CD14-positive monocyte (primary cell): Measurements from ENCODE around the gene NUMB. TPM values are rescaled to one million over a fixed set of nuclear protein-coding genes. Genes with fewer than 3 reads are reported as not detected.

ENCODE experiments used
- DNase-seq, 3 donors: peaks; one replicate each; pipeline ENCODE4 v3.0.0-alpha.2; 2011 to 2022
- H2AFZ ChIP-seq: 2 replicates; pipeline ENCODE4 v1.6.0; 2012; ENCODE audit warnings: mild to moderate bottlenecking, low read depth, low read length, inconsistent platforms; ENCODE audit not compliant: insufficient read depth, poor library complexity, severe bottlenecking
- H3K27ac ChIP-seq, 2 donors: 1 replicate in 1 of 2; 2 replicates in 1 of 2; pipeline ENCODE4 v1.5.1; 2012 to 2013; ENCODE audit warnings: low read length in 2 of 2, control low read depth in 1 of 2, inconsistent platforms in 1 of 2, low read depth in 1 of 2, mild to moderate bottlenecking in 1 of 2
- H3K27me3 ChIP-seq, 2 donors: one replicate each; pipeline versions ENCODE4 v1.6.0 to v1.6.1; 2011 to 2013; ENCODE audit warnings: low read length in 2 of 2; ENCODE audit not compliant: control insufficient read depth in 2 of 2, insufficient read depth in 2 of 2
- H3K36me3 ChIP-seq, 2 donors: replicated peaks in 1 of 2; 1 replicate in 1 of 2; 2 replicates in 1 of 2; pipeline versions ENCODE4 v1.5.1 to v1.6.1; 2012 to 2013; ENCODE audit warnings: low read length in 2 of 2, control low read depth in 1 of 2, inconsistent platforms in 1 of 2, mild to moderate bottlenecking in 1 of 2; ENCODE audit not compliant: insufficient read depth in 2 of 2, control insufficient read depth in 1 of 2
- H3K4me1 ChIP-seq, 2 donors: 1 replicate in 1 of 2; 2 replicates in 1 of 2; pipeline versions ENCODE4 v1.5.1 to v1.6.1; 2012 to 2013; ENCODE audit warnings: low read length in 2 of 2, control low read depth in 1 of 2, inconsistent platforms in 1 of 2, mild to moderate bottlenecking in 1 of 2, moderate library complexity in 1 of 2; ENCODE audit not compliant: insufficient read depth in 2 of 2, control insufficient read depth in 1 of 2
- H3K4me2 ChIP-seq: replicated peaks from 2 replicates; pipeline ENCODE3; 2012; ENCODE audit warnings: low read length, moderate library complexity, mild to moderate bottlenecking; ENCODE audit not compliant: poor library complexity, severe bottlenecking; ENCODE audit errors: extremely low read depth
- H3K4me3 ChIP-seq, 3 experiments: fragments of 200-600 bp in 1 of 3; sonication (generic) in 1 of 3; replicated peaks in 1 of 3; 1 replicate in 2 of 3; 2 replicates in 1 of 3; pipeline ENCODE4 v1.5.1; 2011 to 2013; ENCODE audit warnings: low read length in 3 of 3, mild to moderate bottlenecking in 3 of 3, control low read depth in 2 of 3, low read depth in 2 of 3, inconsistent platforms in 1 of 3, moderate library complexity in 1 of 3
- H3K79me2 ChIP-seq: 2 replicates; pipeline ENCODE4 v1.6.0; 2012; ENCODE audit warnings: mild to moderate bottlenecking, control low read depth, inconsistent platforms, low read length, moderate library complexity; ENCODE audit not compliant: insufficient read depth
- H3K9ac ChIP-seq: 2 replicates; pipeline ENCODE4 v1.6.0; 2017; ENCODE audit warnings: low read length, mild to moderate bottlenecking; ENCODE audit not compliant: insufficient read depth, poor library complexity, severe bottlenecking
- H3K9me3 ChIP-seq, 2 donors: replicated peaks in 1 of 2; 1 replicate in 1 of 2; 2 replicates in 1 of 2; pipeline versions ENCODE4 v1.5.1 to v1.6.1; 2012 to 2013; ENCODE audit warnings: low read length in 2 of 2, control low read depth in 1 of 2; ENCODE audit not compliant: control insufficient read depth in 1 of 2, insufficient read depth in 1 of 2
- H4K20me1 ChIP-seq: 2 replicates; pipeline ENCODE4 v1.6.0; 2012; ENCODE audit warnings: mild to moderate bottlenecking, low read length, control low read depth, moderate library complexity; ENCODE audit not compliant: insufficient read depth
- H3K27ac Mint-ChIP-seq, 7 donors: one replicate each; pipeline ENCODE4 v1.8.0; 2020; ENCODE audit warnings: mild to moderate bottlenecking in 7 of 7, mixed read lengths in 7 of 7, moderate library complexity in 6 of 7, inconsistent platforms in 2 of 7
- H3K27me3 Mint-ChIP-seq, 3 donors: one replicate each; pipeline ENCODE4 v1.8.0; 2021 to 2022; ENCODE audit warnings: low read depth in 3 of 3, mild to moderate bottlenecking in 3 of 3, mixed read lengths in 3 of 3, moderate library complexity in 3 of 3, inconsistent platforms in 1 of 3
- H3K36me3 Mint-ChIP-seq, 2 donors: one replicate each; pipeline ENCODE4 v1.8.0; 2020; ENCODE audit warnings: mixed read lengths in 2 of 2, inconsistent platforms in 1 of 2, mild to moderate bottlenecking in 1 of 2
- H3K4me1 Mint-ChIP-seq: one replicate; pipeline ENCODE4 v1.8.0; 2020; ENCODE audit warnings: mild to moderate bottlenecking, mixed read lengths
- H3K4me3 Mint-ChIP-seq, 2 donors: one replicate each; pipeline ENCODE4 v1.8.0; 2020; ENCODE audit warnings: mild to moderate bottlenecking in 2 of 2, mixed read lengths in 2 of 2, moderate library complexity in 1 of 2
- H3K9me3 Mint-ChIP-seq, 7 donors: one replicate each; pipeline ENCODE4 v1.8.0; 2020 to 2022; ENCODE audit warnings: mixed read lengths in 7 of 7, mild to moderate bottlenecking in 6 of 7, moderate library complexity in 6 of 7, inconsistent platforms in 2 of 7
- WGBS: methylation state at CpG from one replicate; pipeline ENCODE4 v1.1.5; 2013; ENCODE audit warnings: missing lambda C conversion rate; ENCODE audit not compliant: insufficient coverage; 5-methylcytosine and 5-hydroxymethylcytosine counted together
- intact Hi-C, 2 donors: fragments of 100-400 bp; cut with micrococcal nuclease; formaldehyde crosslinking; loops; one replicate each; pipeline versions ENCODE4 v1.15.0 to v1.15.1; 2023
- polyA plus RNA-seq, 3 donors: library from polyadenylated mRNA; depleted of rRNA in 1 of 3; unstranded in 2 of 3; stranded (reverse) in 1 of 3; fragments of 300-500 nt in 2 of 3; fragments of >200 nt in 1 of 3; fragmentation: Illumina TruSeq in 2 of 3; gene quantifications; 1 replicate in 2 of 3; 2 replicates in 1 of 3; pipeline ENCODE4 v1.2.3, GENCODE V29; 2012 to 2021
- TF ChIP-seq, protein P1 (sequence below): fragments of 200-600 bp; IDR thresholded peaks from one replicate; pipeline ENCODE4 v1.8.0; 2022; ENCODE audit warnings: antibody characterized with exemption, mild to moderate bottlenecking

NUMB gene
- polyA plus RNA-seq, 3 donors = 83.4 to 223 (median 126) TPM

DNA sequence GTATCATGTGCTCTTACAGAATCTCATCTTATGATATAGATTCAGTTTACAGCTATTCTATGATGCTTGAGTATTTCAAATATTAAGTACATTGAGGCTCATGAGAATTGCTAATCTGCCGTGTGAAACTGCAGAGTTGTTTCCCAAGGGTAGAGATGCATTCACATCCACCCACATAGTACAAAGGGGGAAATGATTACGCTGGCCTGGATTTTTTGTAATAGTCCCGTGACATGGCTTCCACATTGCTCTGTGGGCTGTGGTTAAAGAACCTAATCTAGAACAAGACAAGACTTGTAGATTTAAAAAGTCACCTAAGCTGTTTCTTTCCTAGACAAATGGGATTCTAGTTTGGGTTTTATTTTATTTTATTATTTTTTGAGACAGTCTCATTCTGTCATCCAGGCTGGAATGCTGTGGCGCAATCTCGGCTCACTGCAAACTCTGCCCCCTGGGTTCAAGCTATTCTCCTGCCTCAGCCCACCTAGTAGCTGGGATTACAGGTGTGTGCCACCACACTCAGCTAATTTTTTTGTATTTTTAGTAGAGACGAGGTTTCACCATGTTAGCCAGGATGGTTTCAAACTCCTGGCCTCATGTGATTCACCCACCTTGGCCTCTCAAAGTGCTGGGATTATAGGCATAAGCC, 19.4 kb upstream of the NUMB start:
- intact Hi-C loops = loop anchor here (5.0 to 10.0 kb wide), 3 partner anchors 63 to 180 kb away; no protein-coding TSS in a partner anchor
- Histone ChIP-seq H2AFZ (no peak overlapping the region), H3K27ac (peak overlapping the region; percentile 58 to 62), H3K4me2 (no peak overlapping the region), H3K27me3 (no peaks in the 10 kb centered on the region), H4K20me1 (no peaks in the 10 kb centered on the region), H3K4me1 (peaks cover 13 to 14% of the 10 kb centered on the region in 2 donors), H3K4me3 (no peak overlapping the region), H3K36me3 (no peaks in the 10 kb centered on the region), H3K9ac (no peak overlapping the region), H3K79me2 (no peaks in the 10 kb centered on the region), H3K9me3 (no peaks in the 10 kb centered on the region)
- peaks cover 19% of the 10 kb centered on the region for H3K4me1 Mint-ChIP-seq
- peak; percentile 78 to 94 (median 86) for DNase-seq
- WGBS = 86% methylated on average over 1 of the region's 6 CpGs
- peak overlapping the region in 1 of 2 donors; percentile 9 for H3K4me3 Mint-ChIP-seq
- peak overlapping the region; percentile 79 to 93 (median 89) for H3K27ac Mint-ChIP-seq
- TF ChIP-seq, protein P1, sequence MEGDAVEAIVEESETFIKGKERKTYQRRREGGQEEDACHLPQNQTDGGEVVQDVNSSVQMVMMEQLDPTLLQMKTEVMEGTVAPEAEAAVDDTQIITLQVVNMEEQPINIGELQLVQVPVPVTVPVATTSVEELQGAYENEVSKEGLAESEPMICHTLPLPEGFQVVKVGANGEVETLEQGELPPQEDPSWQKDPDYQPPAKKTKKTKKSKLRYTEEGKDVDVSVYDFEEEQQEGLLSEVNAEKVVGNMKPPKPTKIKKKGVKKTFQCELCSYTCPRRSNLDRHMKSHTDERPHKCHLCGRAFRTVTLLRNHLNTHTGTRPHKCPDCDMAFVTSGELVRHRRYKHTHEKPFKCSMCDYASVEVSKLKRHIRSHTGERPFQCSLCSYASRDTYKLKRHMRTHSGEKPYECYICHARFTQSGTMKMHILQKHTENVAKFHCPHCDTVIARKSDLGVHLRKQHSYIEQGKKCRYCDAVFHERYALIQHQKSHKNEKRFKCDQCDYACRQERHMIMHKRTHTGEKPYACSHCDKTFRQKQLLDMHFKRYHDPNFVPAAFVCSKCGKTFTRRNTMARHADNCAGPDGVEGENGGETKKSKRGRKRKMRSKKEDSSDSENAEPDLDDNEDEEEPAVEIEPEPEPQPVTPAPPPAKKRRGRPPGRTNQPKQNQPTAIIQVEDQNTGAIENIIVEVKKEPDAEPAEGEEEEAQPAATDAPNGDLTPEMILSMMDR = no peak
- H3K27me3 Mint-ChIP-seq = peaks cover 0 to 3% (median 1%) of the 10 kb centered on the region in 3 donors
- H3K9me3 Mint-ChIP-seq = peaks cover 0 to 1% (median 0%) of the 10 kb centered on the region in 7 donors
- H3K36me3 Mint-ChIP-seq = no peaks in the 10 kb centered on the region

DNA sequence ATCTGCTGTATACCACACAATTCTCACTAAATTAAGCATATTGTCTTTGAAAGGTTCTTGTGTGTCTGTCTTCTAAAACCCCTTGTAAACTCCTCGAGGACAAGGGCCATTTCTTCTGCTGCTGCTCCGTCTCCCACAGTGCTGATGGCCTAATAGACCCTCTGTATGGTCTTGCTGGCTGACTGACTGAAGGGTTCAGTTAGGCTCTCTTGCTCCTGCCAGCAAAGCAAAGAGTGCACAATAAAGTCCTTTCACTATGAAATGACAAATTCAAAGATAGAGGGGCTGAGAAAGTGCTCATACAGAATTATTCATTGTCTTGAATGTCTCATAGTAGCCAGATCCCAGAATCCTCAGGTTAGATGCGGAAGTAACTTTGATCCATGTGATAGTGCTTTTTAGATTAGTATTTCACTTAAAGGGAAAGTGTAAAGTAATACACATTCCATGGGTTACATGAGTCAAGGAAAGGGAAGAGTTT, 18.1 kb upstream of the NUMB start:
- 100% methylated on average over 2 of the region's 3 CpGs for WGBS
- no peaks in the 10 kb centered on the region for H3K36me3 ChIP-seq
- no peak overlapping the region for H2AFZ ChIP-seq
- no peaks in the 10 kb centered on the region for H3K27me3 ChIP-seq
- Mint-ChIP-seq H3K9me3 (peaks cover 0 to 1% (median 0%) of the 10 kb centered on the region in 7 donors), H3K27me3 (peaks cover 0 to 3% (median 0%) of the 10 kb centered on the region in 3 donors), H3K36me3 (no peaks in the 10 kb centered on the region), H3K27ac (peak overlapping the region in 5 of 7 donors; percentile 4 to 86 (median 72)), H3K4me1 (peaks cover 24% of the 10 kb centered on the region), H3K4me3 (no peak overlapping the region)
- no peak for DNase-seq
- H3K9me3 ChIP-seq = no peaks in the 10 kb centered on the region
- peaks cover 3% of the 10 kb centered on the region for H3K79me2 ChIP-seq
- H3K4me3 ChIP-seq = no peak overlapping the region
- H3K27ac ChIP-seq = no peak overlapping the region
- H3K9ac ChIP-seq = no peak overlapping the region
- H3K4me2 ChIP-seq = no peak overlapping the region
- no peaks in the 10 kb centered on the region for H4K20me1 ChIP-seq
- TF ChIP-seq, protein P1 = no peak
- H3K4me1 ChIP-seq = peaks cover 16 to 21% of the 10 kb centered on the region in 2 donors
- intact Hi-C loops = loop anchor here (5.0 to 10.0 kb wide), 3 partner anchors 62 to 179 kb away; no protein-coding TSS in a partner anchor
